HCT116 (cell line): ENCODE data around the gene PDIA2. TPM values are rescaled to one million over a fixed set of nuclear protein-coding genes. Genes with fewer than 3 reads are reported as not detected.

Experiments
- ATAC-seq: fragments of 200-7000 bp; cut with Tn5 transposase; 2 replicates; pipeline ENCODE4 v1.9.1; 2020; ENCODE audit warnings: mild to moderate bottlenecking, moderate library complexity
- BruUV-seq: library from RNA; stranded (reverse); fragments of 400-500 nt; replicated peaks from 2 replicates; lab custom pipeline; 2021; lab: Mats Ljungman, UMichigan
- CTCF ChIA-PET: fragments of 300-600 bp; sonication (Branson Sonifier 250); formaldehyde crosslinking; loops from one replicate; lab custom pipeline; 2021; ENCODE audit warnings: antibody characterized with exemption; lab: Charles Lee
- POLR2A ChIA-PET: fragments of 300-600, 350-600 bp; sonication (Branson Sonifier 250); formaldehyde crosslinking; loops from one replicate; lab custom pipeline; 2021; ENCODE audit warnings: antibody characterized with exemption; lab: Charles Lee
- RAD21 ChIA-PET, 2 experiments: fragments of 300-600 bp; sonication (Branson Sonifier 250); formaldehyde crosslinking; loops; one replicate each; lab custom pipeline; 2023; ENCODE audit warnings: low total read pairs in 2 of 2; ENCODE audit not compliant: uncharacterized antibody in 2 of 2, unreplicated experiment in 2 of 2, low non-redundant PET in 1 of 2; lab: Charles Lee
- DNase-seq: peaks from one replicate; pipeline ENCODE4 v3.0.0-alpha.2; 2010; ENCODE audit warnings: low read depth, low spot score
- H2AFZ ChIP-seq: fragments of 200-600 bp; shearing (Covaris generic), sonication (generic); 2 replicates; pipeline ENCODE4 v1.6.1; 2017; ENCODE audit warnings: low read depth, mixed run types, mixed read lengths, antibody characterized with exemption, low read length; ENCODE audit not compliant: poor library complexity, severe bottlenecking
- H3K27ac ChIP-seq: 2 replicates; pipeline ENCODE4 v1.5.1; 2012; ENCODE audit warnings: low read depth, low read length
- H3K27me3 ChIP-seq: fragments of 200-600 bp; sonication (generic); 2 replicates; pipeline ENCODE4 v1.6.1; 2016; ENCODE audit warnings: mixed run types, low read length, mixed read lengths; ENCODE audit not compliant: insufficient read depth
- H3K36me3 ChIP-seq, 2 experiments: fragments of 200-500 bp in 1 of 2; fragments of 200-600 bp in 1 of 2; sonication (Bioruptor generic) in 1 of 2; sonication (generic) in 1 of 2; 2 replicates each; pipeline versions ENCODE4 v1.5.1 to v1.6.1; 2014 to 2016; ENCODE audit warnings: low read length in 2 of 2, inconsistent platforms in 1 of 2, mixed read lengths in 1 of 2, mixed run types in 1 of 2; ENCODE audit not compliant: insufficient read depth in 2 of 2, control insufficient read depth in 1 of 2
- H3K4me1 ChIP-seq, 2 experiments: fragments of 200-600 bp in 1 of 2; sonication (generic) in 1 of 2; 2 replicates each; pipeline versions ENCODE4 v1.5.1 to v1.6.1; 2012 to 2017; ENCODE audit warnings: low read length in 2 of 2, inconsistent platforms in 1 of 2, mild to moderate bottlenecking in 1 of 2, mixed read lengths in 1 of 2, mixed run types in 1 of 2, moderate library complexity in 1 of 2; ENCODE audit not compliant: insufficient read depth in 2 of 2, control insufficient read depth in 1 of 2
- H3K4me2 ChIP-seq: fragments of 200-600 bp; sonication (generic); 2 replicates; pipeline ENCODE4 v1.6.1; 2017; ENCODE audit warnings: mixed run types, low read length, mixed read lengths
- H3K4me3 ChIP-seq, 2 experiments: fragments of 200-600 bp in 1 of 2; sonication (generic) in 1 of 2; replicated peaks in 1 of 2; 2 replicates each; pipeline ENCODE4 v1.5.1; 2011 to 2016; ENCODE audit warnings: low read length in 2 of 2, control low read depth in 1 of 2, low read depth in 1 of 2, mild to moderate bottlenecking in 1 of 2, mixed read lengths in 1 of 2, mixed run types in 1 of 2
- H3K79me2 ChIP-seq: fragments of 200-600 bp; sonication (generic); 2 replicates; pipeline ENCODE4 v1.6.1; 2017; ENCODE audit warnings: mild to moderate bottlenecking, mixed run types, low read length, moderate library complexity, mixed read lengths; ENCODE audit not compliant: insufficient read depth
- H3K9ac ChIP-seq: fragments of 200-600 bp; sonication (generic); 2 replicates; pipeline ENCODE4 v1.6.1; 2016; ENCODE audit warnings: low read length, mixed read lengths
- H3K9me2 ChIP-seq: fragments of 200-600 bp; sonication (generic), shearing (Covaris generic); 2 replicates; pipeline ENCODE4 v1.6.1; 2017; ENCODE audit warnings: mixed run types, mild to moderate bottlenecking, moderate library complexity; ENCODE audit not compliant: insufficient read depth
- H3K9me3 ChIP-seq, 2 experiments: fragments of 200-500 bp in 1 of 2; fragments of 200-600 bp in 1 of 2; sonication (Bioruptor generic) in 1 of 2; sonication (generic) in 1 of 2; 2 replicates each; pipeline ENCODE4 v1.6.1; 2014 to 2017; ENCODE audit warnings: low read length in 2 of 2, mixed read lengths in 2 of 2, inconsistent platforms in 1 of 2, low read depth in 1 of 2, mild to moderate bottlenecking in 1 of 2, mixed run types in 1 of 2, moderate library complexity in 1 of 2; ENCODE audit not compliant: control insufficient read depth in 1 of 2, insufficient read depth in 1 of 2
- H4K20me1 ChIP-seq: fragments of 200-600 bp; sonication (generic), shearing (Covaris generic); 2 replicates; pipeline ENCODE4 v1.6.1; 2017; ENCODE audit warnings: mixed run types, mild to moderate bottlenecking, moderate library complexity; ENCODE audit not compliant: insufficient read depth
- ATF3 ChIP-seq: IDR thresholded peaks from 2 replicates; pipeline ENCODE4 v1.6.1; 2012
- CBX3 ChIP-seq: IDR thresholded peaks from 2 replicates; pipeline ENCODE4 v1.6.1; 2012; ENCODE audit warnings: low read depth
- CEBPB ChIP-seq: IDR thresholded peaks from 2 replicates; pipeline ENCODE4 v1.6.1; 2012; ENCODE audit warnings: low read depth
- EGR1 ChIP-seq: IDR thresholded peaks from 2 replicates; pipeline ENCODE4 v1.6.1; 2012; ENCODE audit warnings: low read depth
- ELF1 ChIP-seq: IDR thresholded peaks from 2 replicates; pipeline ENCODE4 v1.6.1; 2012; ENCODE audit warnings: low read depth, borderline replicate concordance
- EZH2 ChIP-seq: fragments of 200-600 bp; sonication (generic); IDR thresholded peaks from 2 replicates; pipeline ENCODE4 v1.6.1; 2017; ENCODE audit warnings: antibody characterized with exemption, mixed run types
- EZH2phosphoT487 ChIP-seq: fragments of 200-600 bp; IDR thresholded peaks from 2 replicates; pipeline ENCODE4 v1.6.1; 2018; ENCODE audit warnings: antibody characterized with exemption, borderline replicate concordance
- JUND ChIP-seq: IDR thresholded peaks from 2 replicates; pipeline ENCODE4 v1.6.1; 2012
- MAX ChIP-seq: IDR thresholded peaks from 2 replicates; pipeline ENCODE4 v1.6.1; 2012
- POLR2A ChIP-seq: IDR thresholded peaks from 2 replicates; pipeline ENCODE4 v1.7.0; 2011; ENCODE audit warnings: borderline replicate concordance; ENCODE audit not compliant: insufficient read depth, insufficient read length; ENCODE audit errors: extremely low read depth
- POLR2AphosphoS5 ChIP-seq: IDR thresholded peaks from 2 replicates; pipeline ENCODE4 v1.6.1; 2011; ENCODE audit warnings: mild to moderate bottlenecking, low read depth, low read length, moderate library complexity
- RAD21 ChIP-seq: IDR thresholded peaks from 2 replicates; pipeline ENCODE4 v1.6.1; 2012; ENCODE audit warnings: low read depth, mild to moderate bottlenecking
- SIN3A ChIP-seq: IDR thresholded peaks from 2 replicates; pipeline ENCODE4 v1.6.1; 2012; ENCODE audit warnings: low read depth
- SP1 ChIP-seq: IDR thresholded peaks from 2 replicates; pipeline ENCODE4 v1.6.1; 2012; ENCODE audit warnings: low read depth
- SRF ChIP-seq: IDR thresholded peaks from 2 replicates; pipeline ENCODE4 v1.6.1; 2012; ENCODE audit warnings: low read depth
- TCF7L2 ChIP-seq: IDR thresholded peaks from 2 replicates; pipeline ENCODE4 v1.7.0; 2011; ENCODE audit warnings: borderline replicate concordance, inconsistent platforms; ENCODE audit not compliant: insufficient read depth, insufficient read length; ENCODE audit errors: extremely low read depth
- YY1 ChIP-seq: IDR thresholded peaks from 2 replicates; pipeline ENCODE4 v1.6.1; 2011; ENCODE audit warnings: low read length, low read depth, moderate library complexity, mild to moderate bottlenecking; ENCODE audit not compliant: insufficient replicate concordance; ENCODE audit errors: extremely low read depth
- ZBTB33 ChIP-seq: IDR thresholded peaks from 2 replicates; pipeline ENCODE4 v1.6.1; 2011; ENCODE audit warnings: mild to moderate bottlenecking, low read length, moderate library complexity; ENCODE audit not compliant: insufficient replicate concordance; ENCODE audit errors: extremely low read depth
- ZFX ChIP-seq: fragments of 450-650 bp; IDR thresholded peaks from 2 replicates; pipeline ENCODE4 v1.6.1; 2017
- ZNF274 ChIP-seq: fragments of 200-500 bp; sonication (Bioruptor generic); IDR thresholded peaks from 2 replicates; pipeline ENCODE4 v1.6.1; 2014; ENCODE audit warnings: mild to moderate bottlenecking, low read depth, low read length, inconsistent platforms
- intact Hi-C: fragments of 100-400 bp; cut with micrococcal nuclease; formaldehyde crosslinking; loops from 2 replicates; pipeline ENCODE4 v1.10.0; 2022
- total RNA-seq: library from RNA; stranded (reverse); gene quantifications from one replicate; pipeline ENCODE4 v1.2.1, GENCODE V29; 2021; ENCODE audit not compliant: unreplicated experiment

The PDIA2 gene
- total RNA-seq, 1 experiment from 2014 or later: 0.93 TPM

- BruUV-seq: no TSS peak
- CTCF ChIA-PET: no interaction called here
- POLR2A ChIA-PET: no interaction called here
Observed at GRCh38 chr16:280552-280951, 2.4 kb upstream of the PDIA2 start, which contains the start of gene ARHGDIG. TSS of gene ARHGDIG (plus strand) at chr16:280591. CDS start at chr16:280681, 90 bp downstream.

More at GRCh38 chr16:280552-280951, 2.4 kb upstream of the PDIA2 start, which contains the start of gene ARHGDIG:
- Histone ChIP-seq H2AFZ (no peak within 1 kb of the TSS), H3K27me3 (no peaks in the 10 kb centered on the region), H3K4me2 (no peak within 1 kb of the TSS), H3K36me3 (no peaks in the 10 kb centered on the region), H3K4me1 (no peaks in the 10 kb centered on the region), H3K9me2 (no peaks in the 10 kb centered on the region), H3K4me3 (no peak within 1 kb of the TSS), H3K9ac (no peak within 1 kb of the TSS), H3K79me2 (no peaks in the 10 kb centered on the region), H3K27ac (no peak within 1 kb of the TSS), H3K9me3 (no peaks in the 10 kb centered on the region), H4K20me1 (no peaks in the 10 kb centered on the region)
- ATAC-seq (no peak), DNase-seq (no peak)
- intact Hi-C loops: no loop called here
- TF ChIP-seq ELF1: no peak
- no peak for TF ChIP-seq ZBTB33
- TF ChIP-seq TCF7L2: no peak
- no peak for TF ChIP-seq CBX3
- no peak for TF ChIP-seq EZH2
- TF ChIP-seq SP1: no peak
- TF ChIP-seq SRF: no peak
- no peak for TF ChIP-seq POLR2AphosphoS5
- no peak for TF ChIP-seq EZH2phosphoT487
- no peak for TF ChIP-seq ZNF274
- TF ChIP-seq CEBPB: no peak
- no peak for TF ChIP-seq ATF3
- no peak for TF ChIP-seq YY1
- TF ChIP-seq JUND: no peak
- no peak for TF ChIP-seq EGR1
- no peak for TF ChIP-seq MAX
- TF ChIP-seq POLR2A: no peak
- TF ChIP-seq SIN3A: no peak
- no peak for TF ChIP-seq RAD21
- TF ChIP-seq ZFX: no peak
- RAD21 ChIA-PET: no interaction called here
